DMS53 treated with DMSO at 0.1 percent for 48 hours (cell line): Measurements from ENCODE around the gene ADCY3.
"Not testable (repeated sequence)": the region's sequence is repeated elsewhere in the genome, so short reads cannot be mapped to it uniquely, and the experiment has no call there.

Source experiments
- DNase-seq: peaks from one replicate; lab custom pipeline; 2025; ENCODE audit not compliant: unreplicated experiment; lab: John Stamatoyannopoulos, UW

The ADCY3 gene

DNA sequence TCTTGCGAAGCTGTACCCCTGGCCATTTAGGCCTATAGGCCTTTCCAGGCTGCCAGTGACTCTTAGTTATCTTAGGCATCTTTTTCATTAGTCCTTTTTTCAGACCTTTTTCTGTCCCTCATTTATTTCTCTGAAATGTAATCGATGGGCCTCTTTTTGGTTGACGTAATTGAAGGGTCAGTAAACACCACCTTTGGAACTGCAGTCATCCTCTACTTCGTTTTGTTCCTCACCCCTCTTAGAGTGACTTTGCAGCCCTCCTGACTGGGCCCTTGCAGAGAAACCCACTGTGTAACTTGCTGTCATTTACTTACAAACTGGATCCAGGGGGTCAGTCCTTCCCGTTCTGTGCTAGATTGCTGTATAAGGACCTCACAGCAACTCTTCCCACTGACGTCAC is 103.6 kb downstream of the ADCY3 start:
- DNase-seq = no peak

DNA sequence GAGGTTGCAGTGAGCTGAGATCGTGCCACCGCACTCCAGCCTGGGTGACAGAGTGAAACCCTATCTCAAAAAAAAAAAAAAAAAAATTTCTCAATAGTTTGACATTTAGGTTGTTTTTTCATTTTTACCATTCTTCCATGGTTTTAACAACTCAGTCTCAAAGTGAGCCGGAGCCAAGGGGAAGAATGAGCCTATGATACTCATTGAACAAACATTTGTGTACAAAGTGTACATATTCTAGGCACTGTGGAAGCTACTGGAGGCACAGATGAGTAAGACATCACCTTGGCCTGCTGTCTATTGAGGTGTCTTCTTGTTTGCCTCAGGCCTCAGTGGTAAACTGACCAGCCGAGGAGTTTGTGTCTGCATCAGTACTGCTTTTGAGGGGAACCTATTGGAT is 104.9 kb downstream of the ADCY3 start:
- no peak for DNase-seq

DNA sequence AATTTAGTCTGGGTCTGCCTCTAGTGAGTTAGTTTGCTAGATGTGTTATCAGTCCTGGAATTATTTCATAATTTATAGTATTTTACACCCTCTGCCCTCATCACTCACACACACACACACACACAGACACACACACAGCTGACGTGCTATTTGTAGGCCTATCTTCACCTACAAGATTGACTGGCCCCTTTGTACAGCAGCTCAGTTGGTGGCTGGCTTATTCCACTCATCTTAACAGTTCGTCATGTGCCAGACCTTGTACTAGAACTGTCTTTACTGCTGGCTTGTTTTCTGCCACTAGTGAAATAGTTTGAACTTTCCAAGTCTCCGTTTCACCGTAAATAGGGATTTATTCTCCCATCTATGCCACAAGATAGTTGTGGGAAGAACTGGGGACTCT is 105.5 kb downstream of the ADCY3 start:
- no peak for DNase-seq

DNA sequence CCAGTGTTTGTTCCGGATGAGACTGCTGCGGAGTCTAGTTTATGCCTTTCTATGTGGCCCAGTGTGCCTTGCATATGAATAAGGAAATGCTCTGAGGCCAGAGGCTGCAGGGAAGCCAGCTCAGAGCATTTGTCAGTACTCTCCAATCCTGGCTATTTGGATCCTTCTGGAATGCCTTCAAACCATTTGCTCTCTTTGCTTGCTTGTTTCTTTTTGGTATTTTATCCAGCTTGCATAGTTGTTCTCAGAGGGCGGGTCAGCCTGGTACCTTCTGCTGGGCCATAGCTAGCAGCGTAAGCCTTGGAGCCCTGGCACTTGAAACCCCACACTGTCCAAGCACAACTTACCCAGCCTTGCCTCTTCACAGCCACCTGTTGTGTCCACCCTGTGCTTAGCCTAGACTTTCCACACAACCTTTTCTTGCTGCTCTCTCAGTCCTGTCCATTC is 106.3 kb downstream of the ADCY3 start:
- no peak for DNase-seq

DNA sequence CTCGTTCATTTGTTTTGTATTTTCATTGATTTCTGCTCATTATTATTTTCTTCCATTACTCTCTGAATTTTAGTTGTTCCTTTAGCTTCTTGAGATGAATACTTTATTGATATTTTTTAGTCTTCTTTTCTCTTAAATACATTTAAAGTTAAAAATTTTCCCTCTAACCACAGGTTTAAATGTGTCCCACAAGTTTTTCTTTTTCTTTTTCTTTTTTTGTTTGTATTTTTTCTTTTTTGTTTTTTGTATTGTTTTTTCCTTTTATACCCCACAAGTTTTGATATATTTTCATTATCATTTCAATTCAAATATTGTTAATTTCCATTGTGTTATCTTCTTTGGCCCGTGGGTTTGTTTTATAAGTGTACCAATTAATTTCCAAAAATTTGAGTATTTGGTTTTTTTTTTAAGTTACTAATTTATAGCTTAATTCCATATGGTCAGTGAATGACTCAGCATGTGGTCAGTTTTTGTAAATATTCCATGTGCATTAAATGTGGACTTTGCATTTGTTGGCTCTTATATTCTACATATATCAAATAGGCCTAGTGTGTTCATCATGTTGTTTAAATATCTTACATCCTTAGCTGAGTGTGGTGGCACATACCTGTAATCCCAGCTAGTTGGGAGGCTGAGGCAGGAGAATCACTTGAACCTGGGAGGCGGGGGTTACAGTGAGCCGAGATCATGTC is 110.6 kb downstream of the ADCY3 start:
- no peak for DNase-seq

DNA sequence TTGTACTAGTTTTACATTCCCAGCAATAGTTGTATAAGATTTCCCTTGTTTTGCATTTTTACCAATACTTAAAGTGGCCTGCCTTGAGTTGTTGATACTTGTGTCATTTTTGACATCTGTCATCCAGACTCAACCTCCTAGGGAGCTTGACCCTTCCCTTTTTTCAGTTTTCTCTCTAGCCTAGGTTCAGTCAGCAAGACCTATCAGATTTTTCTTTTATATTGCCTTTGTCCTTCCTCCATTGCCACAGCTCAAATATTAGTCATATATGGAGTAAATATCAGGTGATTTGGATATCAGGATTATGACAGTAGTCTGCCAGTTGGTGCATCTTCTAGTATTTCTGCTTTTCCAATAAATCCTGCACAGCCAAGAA is 113.4 kb downstream of the ADCY3 start:
- DNase-seq = no peak

DNA sequence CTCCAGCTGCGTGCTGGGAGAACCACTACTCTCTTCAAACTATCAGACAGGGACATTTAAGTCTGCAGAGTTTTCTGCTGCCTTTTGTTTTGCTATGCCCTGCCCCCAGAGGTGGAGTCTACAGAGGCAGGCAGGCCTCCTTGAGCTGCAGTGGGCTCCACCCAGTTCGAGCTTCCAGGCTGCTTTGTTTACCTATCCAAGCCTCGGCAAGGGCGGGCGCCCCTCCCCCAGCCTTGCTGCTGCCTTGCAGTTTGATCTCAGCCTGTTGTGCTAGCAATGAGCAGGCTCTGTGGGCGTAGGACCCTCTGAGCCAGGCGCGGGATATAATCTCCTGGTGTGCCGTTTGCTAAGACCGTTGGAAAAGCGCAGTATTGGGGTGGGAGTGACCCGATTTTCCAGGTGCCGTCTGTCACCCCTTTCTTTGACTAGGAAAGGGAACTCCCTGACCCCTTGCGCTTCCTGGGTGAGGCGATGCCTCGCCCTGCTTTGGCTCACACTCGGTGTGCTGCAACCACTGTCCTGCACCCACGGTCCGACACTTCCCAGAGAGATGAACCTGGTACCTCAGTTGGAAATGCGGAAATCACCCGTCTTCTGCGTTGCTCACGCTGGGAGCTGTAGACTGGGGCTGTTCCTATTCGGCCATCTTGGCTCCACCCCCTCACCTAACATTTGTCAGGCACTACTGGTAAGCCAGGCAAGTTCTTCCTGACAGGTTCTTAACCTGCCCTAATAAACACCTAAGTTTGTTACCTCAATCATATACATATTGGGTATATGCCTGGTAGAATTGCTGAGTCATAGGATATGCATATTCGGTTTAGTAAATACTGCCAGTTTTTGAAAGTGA is 114.0 kb downstream of the ADCY3 start:
- DNase-seq = not testable (repeated sequence)

DNA sequence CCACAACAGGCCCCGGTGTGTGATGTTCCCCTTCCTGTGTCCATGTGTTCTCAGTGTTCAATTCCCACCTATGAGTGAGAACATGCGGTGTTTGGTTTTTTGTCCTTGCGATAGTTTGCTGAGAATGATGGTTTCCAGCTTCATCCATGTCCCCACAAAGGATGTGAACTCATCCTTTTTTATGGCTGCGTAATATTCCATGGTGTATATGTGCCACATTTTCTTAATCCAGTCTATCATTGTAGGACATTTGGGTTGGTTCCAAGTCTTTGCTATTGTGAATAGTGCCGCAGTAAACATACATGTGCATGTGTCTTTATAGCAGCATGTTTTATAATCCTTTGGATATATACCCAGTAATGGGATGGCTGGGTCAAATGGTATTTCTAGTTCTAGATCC is 119.5 kb downstream of the ADCY3 start:
- not testable (repeated sequence) for DNase-seq

DNA sequence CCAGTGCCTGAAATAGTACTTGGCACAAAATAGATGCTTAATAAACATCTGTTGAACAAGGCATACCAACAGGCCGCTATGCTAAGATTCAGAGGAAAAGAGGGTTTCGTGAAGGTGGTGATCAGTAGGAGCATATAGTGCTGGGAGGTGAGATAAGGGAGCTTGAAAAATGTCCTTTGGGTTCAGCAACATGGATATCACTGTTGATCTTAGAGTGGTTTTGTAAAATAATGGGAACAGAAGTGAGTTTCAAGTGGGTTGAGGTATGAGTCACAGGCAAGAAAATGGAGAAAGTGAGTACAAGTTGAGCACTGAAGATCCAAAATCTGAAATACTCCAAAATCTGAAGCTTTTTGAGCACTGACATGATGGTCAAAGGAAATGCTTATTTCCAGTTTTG is 122.4 kb downstream of the ADCY3 start:
- no peak for DNase-seq

DNA sequence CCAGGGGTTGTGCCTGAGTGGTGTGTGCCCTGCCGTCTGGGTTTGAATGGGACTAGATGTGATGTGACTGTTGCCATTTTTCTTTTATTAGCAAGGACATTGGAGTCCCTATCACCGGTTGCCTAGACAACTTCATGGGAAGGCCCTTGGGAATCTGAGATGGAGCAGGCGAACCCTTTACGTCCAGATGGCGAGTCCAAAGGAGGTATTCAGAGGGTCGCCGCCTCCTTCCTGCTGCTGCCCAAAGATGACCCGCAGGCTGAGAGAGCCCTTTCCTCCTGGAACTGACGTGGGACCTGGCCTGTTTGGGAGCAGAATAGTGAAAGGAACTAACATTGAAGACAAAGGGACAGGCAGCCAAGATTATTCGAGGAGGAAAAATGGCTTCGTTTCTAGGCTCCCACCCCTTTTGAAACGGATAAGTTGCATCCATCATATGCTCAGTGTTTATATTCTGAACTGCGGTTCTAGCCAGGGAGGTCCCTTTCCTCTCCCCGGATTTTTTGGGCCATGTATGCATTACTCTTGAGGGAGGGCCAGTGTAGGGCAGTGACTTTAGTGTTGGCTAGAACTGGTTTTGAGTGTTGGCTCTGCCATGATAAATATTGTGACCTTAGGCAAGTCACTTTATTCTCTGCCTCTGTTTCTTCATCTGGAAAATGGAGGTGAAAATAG is 126.1 kb downstream of the ADCY3 start:
- no peak for DNase-seq

DNA sequence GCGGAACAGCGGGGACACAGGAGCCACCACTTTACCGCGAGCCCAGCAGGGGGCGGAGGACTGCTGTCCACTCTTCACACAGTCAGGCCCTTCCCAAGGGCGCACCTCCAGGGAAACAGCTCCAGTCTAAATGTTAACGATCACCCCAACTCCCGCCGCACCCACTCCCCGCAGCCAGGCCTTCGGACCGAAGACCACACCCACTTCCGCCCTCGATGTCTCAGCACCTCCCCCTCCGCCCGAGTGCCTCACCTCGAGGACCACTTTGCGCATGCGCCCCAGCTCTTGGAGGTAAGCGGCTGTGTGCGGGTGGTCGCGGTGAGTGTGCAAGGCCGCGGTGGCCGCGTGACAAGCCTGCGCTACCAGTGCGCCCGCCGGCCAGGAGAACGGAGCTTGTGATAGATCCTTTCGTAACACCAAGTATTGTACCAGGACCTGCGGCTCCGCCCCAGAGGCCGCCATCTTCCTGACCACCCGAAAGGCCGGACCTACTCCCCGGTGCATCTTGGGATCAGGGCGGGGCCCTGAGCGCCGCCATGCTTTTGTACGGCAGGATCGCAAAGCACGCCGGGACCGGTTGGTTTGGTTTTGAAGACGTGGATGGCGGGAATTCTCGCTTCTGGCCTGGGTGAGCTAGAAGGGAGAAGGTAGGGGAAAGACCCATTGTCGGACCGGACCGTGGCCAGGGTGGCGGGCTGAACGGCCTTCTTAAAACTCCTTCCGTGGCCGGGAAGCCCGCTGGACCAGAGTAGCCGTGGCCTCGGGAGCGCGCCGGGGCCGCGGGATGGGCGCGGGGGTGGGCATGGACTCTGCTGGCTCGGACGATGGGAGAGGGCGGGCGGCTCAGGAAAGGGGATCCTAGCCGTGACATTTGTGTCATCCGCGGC is 126.9 kb downstream of the ADCY3 start, which contains the start of the genes CENPO and PTRHD1:
TSS of gene CENPO (plus strand) at position 552 of the 887 bp plus-strand sequence. CDS start 495 bp downstream, outside the sequence.
TSS of gene PTRHD1 (minus strand) at position 518 of the 887 bp plus-strand sequence. CDS start at position 504, 14 bp downstream.
- DNase-seq = peak; percentile 88

DNA sequence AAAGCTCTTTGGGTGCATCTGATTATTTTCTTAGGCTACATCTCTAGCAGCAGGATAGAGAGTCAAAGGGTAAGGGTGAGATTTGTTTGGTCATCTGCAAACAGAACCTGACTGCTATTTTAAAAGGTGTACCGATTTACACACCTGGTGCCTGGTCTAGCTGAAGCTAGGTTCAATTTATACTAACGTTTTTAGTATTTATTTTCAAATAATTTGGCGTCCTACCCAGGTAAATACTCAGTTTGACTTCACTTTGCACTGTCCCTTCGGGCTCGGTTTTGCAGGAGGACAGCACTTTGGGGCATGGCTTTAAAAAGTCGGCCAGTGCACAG is 127.5 kb downstream of the ADCY3 start:
- no peak for DNase-seq

DNA sequence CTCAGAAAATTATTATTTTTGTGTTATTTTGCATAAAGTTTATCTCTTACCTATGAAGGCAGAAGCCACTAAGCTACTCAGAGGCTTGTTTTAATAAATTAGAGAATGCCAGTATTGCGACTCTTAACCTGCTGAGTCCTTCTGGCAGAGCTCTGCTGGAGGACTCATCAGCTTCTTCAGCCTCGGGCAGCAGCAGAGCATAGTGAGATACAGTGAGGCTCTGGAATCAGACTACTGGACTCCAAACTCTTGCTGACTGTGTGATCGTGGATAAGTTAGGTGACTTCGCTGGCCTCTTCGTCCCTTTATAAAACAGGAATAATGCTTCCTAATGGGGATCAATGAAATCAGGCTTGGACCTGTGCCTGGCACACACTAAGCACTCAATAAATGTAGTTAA is 128.6 kb downstream of the ADCY3 start:
- no peak for DNase-seq

DNA sequence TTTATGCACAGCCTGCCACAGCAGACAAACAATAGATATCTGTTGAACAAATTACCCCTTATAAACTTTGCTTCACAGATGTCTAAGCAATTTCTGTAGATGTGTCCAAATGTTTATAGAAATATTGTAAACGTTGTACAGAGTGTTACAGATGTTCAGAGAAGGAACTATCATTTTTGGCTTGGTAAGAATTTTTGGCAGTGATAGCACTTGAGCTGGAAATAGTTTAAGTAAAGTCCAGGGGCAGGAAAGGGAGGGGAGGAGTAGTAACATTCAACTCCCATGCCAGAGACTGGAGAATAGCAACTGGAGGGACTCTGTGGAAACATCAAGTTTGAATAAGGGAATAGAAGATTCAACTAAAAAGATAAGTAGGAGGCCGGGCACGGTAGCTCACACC is 131.2 kb downstream of the ADCY3 start:
- no peak for DNase-seq

DNA sequence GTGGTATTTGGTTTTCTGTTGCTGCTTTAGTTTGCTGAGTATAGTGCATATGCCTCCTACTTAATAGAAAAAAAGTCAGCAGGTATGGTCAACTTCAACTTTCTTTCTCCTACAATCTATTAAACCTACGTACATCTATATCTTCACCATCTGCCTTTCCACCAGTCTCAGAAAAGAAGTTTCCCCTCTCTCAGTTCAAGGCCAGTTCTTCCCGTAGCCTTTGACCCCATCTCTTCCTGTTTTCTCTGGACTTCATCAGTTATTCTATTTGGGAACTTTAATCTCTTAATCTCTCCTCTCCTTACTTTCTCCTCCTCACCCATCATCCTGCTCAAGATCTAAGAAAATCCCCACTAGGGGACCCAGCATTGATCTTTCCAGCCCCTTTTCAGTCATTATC is 132.5 kb downstream of the ADCY3 start:
- DNase-seq = no peak

DNA sequence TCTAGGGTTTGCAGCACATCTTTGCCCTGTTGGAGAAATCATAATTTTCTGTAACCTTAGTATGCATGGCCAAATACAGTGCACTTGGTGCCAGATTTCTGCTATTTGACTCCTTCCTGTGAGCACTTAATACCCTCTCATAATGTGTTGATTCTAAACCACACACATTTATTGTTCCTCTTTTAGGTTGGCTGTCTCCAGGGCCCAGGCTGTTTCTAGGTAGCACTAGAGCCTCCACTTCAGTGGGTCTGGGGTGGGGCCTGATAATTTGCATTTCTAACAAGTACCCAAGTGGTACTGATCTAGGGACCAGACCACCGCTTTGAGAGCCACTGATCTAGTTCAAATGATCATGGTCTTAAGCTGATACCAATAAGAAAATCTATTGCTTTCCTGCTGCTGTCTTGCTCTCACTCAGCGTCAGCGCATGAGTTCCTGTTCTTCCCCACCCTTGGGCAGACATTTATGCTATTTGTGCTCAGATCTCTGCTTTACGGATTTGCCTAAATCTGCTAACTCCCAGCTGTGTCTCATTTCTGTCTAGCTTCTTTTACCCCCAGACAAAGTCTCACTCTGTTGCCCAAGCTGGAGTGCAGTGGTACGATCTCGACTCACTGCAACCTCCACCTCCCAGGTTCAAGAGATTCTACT is 134.2 kb downstream of the ADCY3 start:
- DNase-seq = no peak

DNA sequence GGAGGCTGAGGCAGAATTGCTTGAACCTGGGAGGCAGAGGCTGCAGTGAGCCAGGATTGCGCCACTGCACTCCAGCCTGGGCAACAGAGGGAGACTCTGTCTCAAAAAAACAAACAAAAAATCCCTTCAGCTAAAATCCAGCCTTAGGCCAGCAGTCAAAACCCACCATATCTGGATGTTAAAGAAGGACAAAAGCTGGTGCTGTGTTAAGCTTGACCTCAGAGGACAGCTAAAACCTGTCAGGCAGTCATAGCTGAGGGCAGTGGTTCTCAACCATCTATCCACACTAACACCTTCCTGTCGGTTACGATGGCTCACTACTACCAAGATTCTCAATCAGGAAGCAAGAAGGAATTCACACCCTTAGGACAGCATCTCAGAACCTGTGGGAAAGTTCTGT is 136.4 kb downstream of the ADCY3 start:
- no peak for DNase-seq

DNA sequence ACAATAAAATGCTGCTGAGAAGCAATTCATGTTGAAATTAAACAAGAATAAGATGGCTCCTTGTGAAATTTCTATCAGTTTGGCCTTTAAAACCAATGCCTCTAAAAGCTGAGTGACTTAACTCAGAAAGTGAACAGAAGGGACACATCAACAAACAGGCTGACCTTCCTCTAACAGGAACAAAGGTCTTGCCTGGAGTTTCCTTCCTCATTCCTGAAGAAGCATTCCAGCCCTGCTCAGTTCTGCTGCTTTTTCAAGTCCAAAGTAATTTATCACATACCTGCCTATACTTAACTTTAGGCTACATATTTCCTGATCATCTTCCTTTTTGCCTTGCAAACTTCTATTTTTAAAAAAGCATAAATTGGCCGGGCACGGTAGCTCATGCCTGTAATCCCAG is 140.9 kb downstream of the ADCY3 start:
- no peak for DNase-seq

DNA sequence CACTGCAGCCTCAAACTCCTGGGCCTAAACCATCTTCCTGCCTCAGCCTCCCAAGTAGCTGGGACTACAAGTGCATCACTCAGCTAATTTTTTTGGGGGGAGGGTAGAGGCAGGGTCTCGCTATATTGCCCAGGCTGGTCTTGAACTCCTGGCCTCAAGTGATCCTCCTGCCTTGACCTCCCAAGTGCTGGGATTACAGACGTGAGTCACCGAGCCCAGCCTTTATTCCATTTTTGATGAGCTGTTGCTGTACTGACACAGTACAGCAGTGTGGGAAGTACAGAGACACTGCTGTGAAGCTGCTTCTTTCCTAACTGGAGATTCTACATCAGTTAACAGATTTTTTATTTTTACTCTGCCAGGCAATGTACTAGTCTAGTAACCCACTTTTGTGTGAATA is 145.7 kb downstream of the ADCY3 start:
- no peak for DNase-seq
